Stimulated activated naive CD8-positive, alpha-beta T cell treated with anti-CD3 and anti-CD28 coated beads, Interleukin-15, Interleukin-2, amounts not matched to agents 100 U/mL and 50 U/mL, for 24 hours (primary cell): Measurements from ENCODE around the gene KL.

Experiments used
- ATAC-seq: fragments of 150-1000 bp; cut with Tn5 transposase; one replicate; pipeline ENCODE4 v1.10.0; 2021
- DNase-seq: peaks from one replicate; pipeline ENCODE4 v3.0.0; 2021

Gene KL

DNA sequence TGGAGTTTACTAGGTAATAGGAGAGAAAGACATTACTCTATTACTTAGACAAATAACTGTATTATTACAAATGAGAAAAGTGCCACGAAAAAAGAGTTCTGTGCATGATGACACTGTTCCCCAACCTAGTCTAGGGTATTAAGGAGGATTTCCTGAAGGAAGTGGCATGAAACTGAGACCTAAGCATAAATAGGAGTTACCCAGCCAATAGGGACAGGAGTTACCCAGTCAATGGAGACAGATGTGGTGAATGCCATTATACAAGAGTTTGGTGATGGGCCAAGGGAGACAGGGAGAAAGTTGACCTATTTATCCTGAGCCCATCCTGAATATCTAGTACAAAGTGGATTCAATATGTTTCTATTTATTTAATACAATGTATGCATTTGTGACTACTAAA lies 65.4 kb downstream of the KL start:
- DNase-seq (no peak), ATAC-seq (no peak)

DNA sequence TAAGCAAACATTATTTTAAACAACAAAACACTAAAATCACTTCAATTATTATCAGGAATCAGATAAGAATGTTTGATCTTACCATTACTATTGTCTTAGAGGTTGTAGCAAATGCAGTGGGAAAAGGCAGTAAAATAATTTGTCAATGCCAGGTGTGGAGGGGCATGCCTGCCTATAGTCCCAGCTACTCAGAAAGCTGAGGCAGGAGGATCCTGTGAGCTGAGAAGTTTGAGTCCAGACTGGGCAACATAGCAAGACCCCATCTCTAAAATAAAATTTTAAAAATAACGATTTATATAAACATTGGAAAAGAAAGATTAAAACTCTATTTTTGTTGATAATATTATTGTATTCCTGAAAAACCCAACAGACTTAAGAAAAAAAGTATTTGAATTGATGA lies 66.8 kb downstream of the KL start:
- no peak for ATAC-seq
- DNase-seq: no peak

- DNase-seq (no peak), ATAC-seq (no peak)
Observed at GRCh38 chr13:33087091-33087490, 70.9 kb downstream of the KL start.

GRCh38 chr13:33087790-33088189 lies 71.6 kb downstream of the KL start:
- ATAC-seq (no peak), DNase-seq (no peak)

DNA sequence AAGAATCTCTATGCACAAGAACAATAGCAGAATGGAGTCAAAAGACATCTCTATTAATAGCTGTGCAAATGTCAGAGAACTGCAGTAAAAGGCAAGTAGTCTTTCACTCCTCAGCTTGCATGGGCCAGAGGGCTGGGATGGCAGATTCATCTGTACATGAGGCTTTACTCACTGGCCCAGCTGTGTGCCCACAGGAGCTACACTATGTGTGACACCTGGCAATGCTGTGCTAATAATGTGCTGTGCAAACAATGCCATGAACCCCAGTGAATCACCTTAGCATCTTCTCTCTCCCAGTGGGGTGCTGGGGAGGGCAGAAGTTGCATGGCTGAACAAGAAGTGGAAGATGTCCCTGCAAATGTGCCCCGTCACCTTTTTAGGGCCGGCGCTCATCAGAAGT lies 73.1 kb downstream of the KL start:
- DNase-seq (no peak), ATAC-seq (no peak)

DNA sequence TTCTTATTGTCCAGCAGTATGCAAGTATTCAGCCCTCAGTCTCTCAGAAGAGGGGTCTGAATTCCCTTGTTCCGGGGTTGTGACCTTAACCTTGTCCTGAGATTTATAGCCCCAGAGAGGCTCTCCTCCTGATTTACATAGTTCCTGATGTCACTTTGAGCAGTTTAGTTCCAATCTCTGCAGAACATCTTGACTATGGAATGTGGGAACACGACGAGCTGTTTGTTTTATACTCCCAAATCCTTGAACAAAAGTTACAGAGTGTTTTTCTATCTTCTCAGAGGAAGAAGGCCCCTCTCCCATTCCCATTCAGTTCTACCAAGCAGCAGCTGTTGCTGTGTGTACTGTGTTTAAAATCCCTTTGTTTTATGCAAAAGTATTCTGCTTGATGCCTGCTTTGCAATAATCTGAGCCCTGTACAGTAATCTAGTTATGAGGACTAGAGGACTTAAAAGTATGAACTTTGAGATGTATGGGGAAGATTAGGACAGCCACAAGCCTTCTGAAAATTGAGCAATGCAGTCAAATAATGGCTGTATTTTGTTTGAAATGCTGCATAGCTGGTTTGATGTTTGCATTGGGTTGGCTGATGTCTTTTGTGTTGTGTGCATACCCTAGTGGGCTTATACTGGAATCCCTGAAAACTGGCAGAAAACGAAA lies 74.7 kb downstream of the KL start:
- ATAC-seq: no peak

DNA sequence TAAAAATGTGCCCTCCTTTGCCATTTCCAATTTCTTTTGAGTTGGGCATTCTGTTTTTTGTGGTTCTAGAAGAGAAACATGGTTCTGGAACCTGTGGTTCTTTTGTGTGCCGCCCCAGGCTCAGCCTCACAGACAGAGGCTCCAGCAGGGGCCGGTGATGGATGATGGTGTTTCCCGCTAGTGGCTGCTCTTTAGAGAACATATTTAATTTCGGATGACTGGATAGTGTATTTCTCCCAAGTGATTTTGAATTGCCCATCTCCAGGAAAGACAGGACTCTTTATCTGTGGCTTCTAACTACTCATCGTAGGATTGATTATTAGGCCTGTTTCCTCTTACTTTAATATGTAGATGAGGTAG lies 75.2 kb downstream of the KL start:
- DNase-seq (no peak), ATAC-seq (no peak)

More for the DNA sequence above, 74.7 kb downstream of the KL start:
- no peak for DNase-seq

DNA sequence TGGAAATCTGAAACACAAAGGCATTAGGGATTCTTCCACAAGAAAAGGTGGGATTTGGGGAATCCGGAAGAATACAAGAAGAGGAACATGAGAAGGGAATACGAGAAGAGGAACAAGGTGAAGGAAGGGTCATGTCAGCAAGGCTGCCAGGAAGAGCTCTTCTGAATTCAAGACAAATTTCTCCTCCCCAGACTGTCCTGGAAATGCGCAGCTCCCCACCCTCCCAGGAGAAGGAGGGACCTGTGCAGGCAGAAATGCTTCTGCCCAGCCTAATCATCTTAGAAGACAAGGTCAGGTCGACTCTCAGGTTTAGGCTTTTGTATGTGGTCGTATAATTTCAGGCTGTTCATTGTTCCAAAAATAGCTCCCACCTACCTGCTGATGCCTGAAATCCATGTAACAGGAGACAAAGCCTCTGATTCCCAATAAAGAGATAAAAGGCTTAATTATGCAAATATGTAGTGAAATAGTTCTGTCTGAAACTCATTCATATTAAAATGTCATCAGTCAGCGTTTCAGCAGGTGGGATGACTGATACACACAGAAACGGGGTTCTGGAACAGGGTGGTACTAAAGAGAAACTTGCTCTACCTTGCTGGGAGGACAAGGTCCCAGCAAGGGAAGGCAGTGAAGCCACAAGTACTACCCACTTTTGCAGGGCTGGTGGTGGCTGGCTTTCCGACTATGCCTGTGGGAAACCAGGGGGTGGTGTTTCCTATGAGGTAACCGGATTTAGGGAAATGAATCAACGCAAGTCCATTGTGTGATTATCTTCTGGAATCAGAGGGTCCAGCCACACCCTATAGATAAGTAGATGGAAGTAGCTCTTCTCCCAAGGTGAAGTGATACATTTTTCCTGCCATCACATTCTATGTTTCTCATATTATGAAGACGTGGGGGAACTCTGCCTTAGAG lies 76.1 kb downstream of the KL start:
- no peak for DNase-seq
- ATAC-seq: no peak

- no peak for DNase-seq
- no peak for ATAC-seq
Observed at GRCh38 chr13:33096886-33097605, 80.8 kb downstream of the KL start.

DNA sequence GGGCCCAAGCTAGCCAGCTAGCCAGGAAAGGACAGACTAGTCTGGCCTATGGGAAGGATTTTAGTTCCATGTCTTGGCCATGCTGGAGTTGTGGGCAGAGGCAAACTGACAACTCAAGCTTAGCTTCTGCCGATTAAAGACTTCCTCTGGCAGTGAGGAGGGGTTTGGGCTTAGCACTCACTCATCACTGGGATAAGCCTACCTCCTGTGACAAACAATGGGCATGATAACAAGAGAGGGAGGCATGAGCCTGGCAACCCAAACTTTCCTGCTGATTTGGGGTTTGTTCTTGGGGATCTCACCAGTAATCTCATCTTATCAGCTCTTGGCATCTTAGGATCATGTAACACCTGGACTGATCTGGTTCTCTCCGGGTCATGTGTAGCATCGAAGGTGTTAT lies 83.6 kb downstream of the KL start:
- ATAC-seq (no peak), DNase-seq (no peak)

DNA sequence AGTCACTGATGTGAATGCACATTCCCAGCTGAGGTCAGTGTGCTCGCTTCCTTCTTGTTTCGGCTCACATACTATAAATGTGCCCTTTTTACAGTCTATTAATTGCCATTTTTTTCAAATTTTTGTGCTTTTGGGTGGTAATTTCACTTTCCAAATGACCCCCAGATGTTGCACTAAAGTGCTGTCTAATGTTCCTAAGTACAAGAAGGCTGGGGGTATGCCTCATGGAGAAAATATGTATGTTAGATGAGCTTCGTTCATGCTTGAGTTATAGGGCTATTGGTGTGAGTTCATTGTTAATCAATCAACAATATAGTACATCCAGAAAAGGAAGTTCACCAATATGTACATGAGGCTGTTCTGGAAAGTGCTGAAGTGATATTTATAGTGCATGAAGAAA lies 84.7 kb downstream of the KL start:
- no peak for DNase-seq
- no peak for ATAC-seq

DNA sequence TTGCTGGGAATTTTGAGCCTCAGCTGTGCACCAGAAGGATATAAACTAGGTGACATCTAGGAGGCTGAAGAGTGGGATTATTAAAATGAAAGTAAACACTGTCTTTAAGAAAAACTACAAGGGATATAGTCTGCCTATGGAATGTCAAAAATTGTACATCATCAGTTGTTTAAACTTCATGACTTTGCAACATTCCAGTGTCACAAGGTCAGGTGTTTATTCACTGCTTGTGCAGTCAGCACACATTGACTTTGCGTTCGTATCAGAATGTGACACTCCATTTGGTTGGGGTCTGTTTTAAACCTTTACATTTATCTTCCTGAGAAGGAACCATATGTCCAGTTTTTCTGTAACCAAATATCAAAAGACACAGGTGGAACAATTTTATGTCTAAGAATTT lies 85.6 kb downstream of the KL start:
- DNase-seq (no peak), ATAC-seq (no peak)

DNA sequence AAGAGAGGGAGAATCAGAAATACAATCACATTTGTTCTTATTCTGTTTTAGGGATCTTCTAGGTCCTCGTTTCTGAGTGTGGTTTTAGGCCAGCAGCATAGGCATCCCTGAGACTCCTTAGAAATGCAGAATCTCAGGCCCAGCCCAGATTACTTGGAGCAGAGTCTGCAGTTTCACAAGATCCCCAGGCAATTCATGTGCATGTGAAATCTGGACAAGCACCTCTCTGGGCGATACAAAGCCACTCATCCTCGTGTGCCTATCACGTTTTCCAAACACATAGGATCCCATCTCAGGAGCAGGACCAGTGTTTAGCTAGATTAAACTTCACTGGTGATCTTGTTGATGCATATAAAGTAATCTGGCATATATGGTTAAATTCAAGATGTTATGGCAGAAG lies 87.2 kb downstream of the KL start:
- DNase-seq: no peak
- no peak for ATAC-seq

DNA sequence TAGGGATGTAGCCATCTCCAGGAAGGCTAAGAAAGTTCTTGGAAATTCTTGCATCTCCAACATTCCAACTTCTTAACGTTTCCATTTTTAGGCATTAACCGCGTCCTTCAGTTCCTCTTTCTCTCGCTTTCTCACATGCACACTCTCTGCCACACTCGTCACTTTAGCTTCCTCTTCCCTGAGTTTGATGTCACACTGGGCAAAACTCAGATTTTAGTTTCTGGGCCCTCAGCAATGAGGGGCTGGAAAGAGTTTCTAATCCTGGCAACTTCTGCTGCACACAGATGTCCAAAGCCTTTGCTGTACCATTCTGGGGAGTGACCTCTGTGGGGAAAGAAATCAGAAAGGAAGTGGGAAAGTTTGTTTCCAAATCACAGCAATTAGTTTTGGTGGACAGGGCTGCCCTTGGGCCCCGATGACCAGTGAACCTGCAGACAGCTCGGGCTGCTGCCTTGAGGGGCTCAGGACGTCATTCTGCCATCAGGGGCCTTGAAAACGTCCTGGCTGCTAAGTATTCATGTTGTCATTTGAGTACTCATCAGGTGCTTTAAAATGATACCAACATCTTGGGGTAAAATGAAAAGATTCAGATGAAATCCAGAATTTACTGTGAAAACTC lies 89.3 kb downstream of the KL start:
- DNase-seq (no peak), ATAC-seq (no peak)

DNA sequence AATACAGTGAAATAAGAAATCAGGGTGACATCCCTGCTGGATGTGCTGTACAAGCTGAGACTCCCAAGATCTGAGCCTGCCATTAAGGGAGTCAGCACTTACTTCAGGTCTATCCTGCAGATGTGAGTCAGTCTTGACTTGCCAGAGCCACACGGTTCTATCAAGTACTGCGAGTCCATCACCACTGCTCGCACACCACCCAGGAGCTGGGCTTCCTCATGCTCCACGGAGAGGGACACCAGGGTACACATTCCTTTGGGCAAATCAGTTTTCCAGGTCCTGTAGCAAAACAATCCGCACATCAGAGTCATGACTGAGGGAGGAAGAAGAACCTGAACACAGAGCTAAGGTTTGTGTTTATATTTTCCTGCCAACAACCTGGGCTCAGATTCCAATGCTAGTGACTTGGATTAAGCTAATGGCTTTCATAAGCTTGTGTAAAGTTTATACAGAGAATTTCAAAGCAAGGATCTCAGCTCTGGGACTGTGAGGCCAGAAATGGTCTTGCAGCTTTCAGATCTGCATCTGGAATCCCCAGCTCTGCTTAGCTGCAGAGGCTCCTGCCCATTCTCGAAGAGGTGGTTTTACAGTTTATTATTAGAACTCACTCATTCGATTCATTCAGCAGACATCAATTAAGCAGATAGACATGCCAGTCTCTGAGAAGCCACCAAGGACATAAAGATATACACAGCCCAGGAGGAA lies 90.6 kb downstream of the KL start:
- no peak for DNase-seq
- no peak for ATAC-seq

DNA sequence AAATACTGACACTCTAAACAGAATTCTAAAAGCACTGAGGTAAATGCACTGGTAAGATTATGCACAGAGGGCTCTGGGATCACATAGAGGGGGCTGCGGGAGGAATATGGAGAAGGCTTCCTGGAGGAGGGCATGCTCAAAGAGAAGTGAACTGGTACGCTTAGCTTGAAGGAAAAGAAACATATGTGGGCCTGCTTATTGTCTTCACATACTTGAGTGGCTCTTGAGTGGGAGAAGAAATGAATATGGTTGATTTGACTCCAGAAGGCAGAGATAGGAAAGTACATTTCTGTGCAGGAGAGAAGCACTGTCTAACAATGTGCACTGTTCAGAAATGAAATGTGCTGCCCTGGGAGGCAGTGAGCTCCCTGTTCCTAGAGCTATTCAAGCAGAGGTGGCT lies 91.1 kb downstream of the KL start:
- DNase-seq (no peak), ATAC-seq (no peak)

- DNase-seq (no peak), ATAC-seq (no peak)
Observed at GRCh38 chr13:33108620-33109019, 92.4 kb downstream of the KL start.

GRCh38 chr13:33109271-33109697 lies 93.1 kb downstream of the KL start:
- DNase-seq (no peak), ATAC-seq (no peak)

- ATAC-seq: no peak
- no peak for DNase-seq
Observed at GRCh38 chr13:33109801-33110200, 93.6 kb downstream of the KL start.

DNA sequence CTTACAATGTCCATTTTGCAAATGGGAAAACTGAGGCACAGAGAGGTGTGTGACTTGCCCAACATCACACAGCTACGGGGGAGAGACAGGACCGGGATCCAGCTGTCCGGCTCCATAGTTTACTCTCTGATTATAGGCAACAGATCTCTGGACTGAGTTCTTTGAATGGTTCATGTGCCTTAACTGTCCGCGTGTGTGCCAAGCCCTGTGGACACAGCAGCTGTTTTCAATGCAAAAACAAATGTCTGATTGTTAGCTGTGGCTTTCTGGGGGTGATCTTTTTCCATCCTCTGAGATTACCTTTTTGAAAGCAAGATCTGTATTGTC lies 94.1 kb downstream of the KL start:
- no peak for ATAC-seq
- DNase-seq: no peak

DNA sequence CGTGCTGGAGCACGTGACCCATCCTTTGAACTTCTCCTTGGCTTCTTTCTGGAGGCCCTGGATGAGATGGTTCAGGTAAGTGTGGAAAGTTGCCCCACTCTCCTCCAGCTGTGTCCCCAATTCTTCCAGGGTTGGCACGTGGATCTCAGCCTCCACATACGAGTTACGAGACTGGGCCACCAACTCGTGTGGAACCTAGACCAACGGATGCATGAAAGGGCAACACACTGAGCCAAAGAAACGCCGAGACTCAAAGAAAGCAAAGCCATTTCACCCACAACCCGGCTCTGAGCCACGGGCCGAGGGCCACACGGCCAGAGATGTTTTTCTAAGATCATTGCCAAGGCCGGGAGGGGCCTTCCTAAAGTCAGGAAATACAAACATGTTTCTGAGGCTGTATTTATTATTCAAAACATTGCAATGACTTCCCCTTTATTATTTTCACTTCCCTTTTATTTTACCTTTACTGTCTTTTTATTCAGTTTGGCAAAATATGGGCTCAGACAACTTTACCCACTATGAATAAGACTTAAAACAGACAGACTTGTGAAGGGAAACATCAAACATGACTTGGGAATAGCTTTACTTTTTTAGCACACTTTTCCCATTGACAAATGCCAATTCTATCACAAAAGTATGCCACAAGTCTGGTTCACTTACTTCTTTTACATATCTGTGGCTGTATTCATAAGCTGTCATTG lies 94.6 kb downstream of the KL start:
- DNase-seq: no peak
- ATAC-seq: no peak
